ENCODE results near the gene RAB10. TPM values are rescaled to one million over a fixed set of nuclear protein-coding genes. Genes with fewer than 3 reads are reported as not detected.

The RAB10 gene
- total and polyA plus RNA-seq, 9 of the 15 experiments (the other 6 are each of a cell fraction or from before 2014, with no cell fraction given) = 25.1 to 214 (median 157) TPM

DNA sequence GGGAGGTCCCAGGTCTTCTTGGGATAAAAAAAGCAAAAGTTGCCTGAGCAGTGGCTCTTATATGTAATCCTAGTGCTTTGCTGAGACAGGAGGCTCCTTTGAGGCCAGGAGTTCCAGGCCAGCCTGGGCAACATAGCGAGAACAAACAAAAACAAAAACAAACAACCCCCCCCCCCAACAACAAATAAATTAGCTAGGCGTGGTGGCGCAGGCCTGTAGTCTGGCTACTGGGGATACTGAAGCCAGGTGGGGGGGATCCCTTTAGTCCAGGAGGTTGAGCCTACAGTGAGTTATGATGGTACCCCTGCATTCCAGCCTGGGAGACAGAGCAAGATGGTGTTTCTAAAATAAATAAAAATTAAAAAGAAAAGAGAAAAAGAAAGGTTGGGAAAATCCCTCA is 144.4 kb downstream of the RAB10 start:
- intact Hi-C loops (cut with micrococcal nuclease) (no loop called here), in situ Hi-C loops (cut with MboI) (no loop called here)
- Histone ChIP-seq H3K4me2 (ENCODE audit: insufficient read depth, low read length) (no peak overlapping the region), H3K9me1 (ENCODE audit: control insufficient read depth, insufficient read depth, low read length) (no peaks in the 10 kb centered on the region), H3K36me3 (ENCODE audit: control insufficient read depth, insufficient read depth, low read length) (no peaks in the 10 kb centered on the region), H3K9ac (ENCODE audit: insufficient read depth in 1 of 2, low read depth in 2 of 2, low read length in 2 of 2) (no peak overlapping the region), H3K27ac (ENCODE audit: extremely low read depth, low read depth, low read length) (no peak overlapping the region), H3K79me2 (ENCODE audit: control insufficient read depth, insufficient read depth, low read length) (no peaks in the 10 kb centered on the region), H3K4me3 (no peak overlapping the region), H3K9me3 (replicated peaks; ENCODE audit: control insufficient read depth, insufficient read depth, low read depth, low read length) (no peaks in the 10 kb centered on the region), H4K20me1 (replicated peaks; ENCODE audit: control insufficient read depth, insufficient read depth, low read length) (no peaks in the 10 kb centered on the region), H2AFZ (ENCODE audit: low read depth, low read length) (no peak overlapping the region), H3K4me1 (replicated peaks in 1 of 2; ENCODE audit: control insufficient read depth in 2 of 2, insufficient read depth in 2 of 2, low read length in 2 of 2) (peaks cover 4 to 37% of the 10 kb centered on the region in 2 experiments; a peak in 4 of 5 replicates), H3K27me3 (ENCODE audit: control insufficient read depth in 2 of 2, insufficient read depth in 2 of 2, low read length in 2 of 2) (no peaks in the 10 kb centered on the region)
- ChIA-PET POLR2A (interaction anchor here (1.4 kb wide), 1 partner anchor 11 kb away, joined by 5 read pairs; no protein-coding TSS in a partner anchor), CTCF (ENCODE audit: low intra/inter-chr PET ratio) (no interaction called here)
- BruUV-seq (replicated peaks) = no TSS peak
- 71% methylated on average over 2 of the region's 3 CpGs for WGBS (ENCODE audit: insufficient coverage, low coverage, missing lambda C conversion rate)
- no peak for ATAC-seq
- DNase-seq (ENCODE audit: extremely low read depth in 1 of 4, low spot score in 3 of 4) = no peak
- TF ChIP-seq XRCC4 (IDR thresholded peaks at IDR 0.05; ENCODE audit: extremely low read depth, insufficient read depth, insufficient read length) = no peak
- TF ChIP-seq TFAM (CRISPR knock-in tag; conservative IDR thresholded peaks at IDR 0.05) = no peak
- TF ChIP-seq SIN3A (IDR thresholded peaks at IDR 0.05; ENCODE audit: borderline replicate concordance in 2 of 2, control insufficient read depth in 1 of 2, low read depth in 2 of 2, low read length in 2 of 2) = no peak
- no peak for TF ChIP-seq DDX20 (tag; IDR thresholded peaks at IDR 0.05; ENCODE audit: low read depth)
- no peak for TF ChIP-seq SRSF3 (IDR thresholded peaks at IDR 0.05; ENCODE audit: insufficient read depth, low read length)
- TF ChIP-seq PREB (CRISPR knock-in tag; IDR thresholded peaks at IDR 0.05) = no peak
- TF ChIP-seq, protein P1, sequence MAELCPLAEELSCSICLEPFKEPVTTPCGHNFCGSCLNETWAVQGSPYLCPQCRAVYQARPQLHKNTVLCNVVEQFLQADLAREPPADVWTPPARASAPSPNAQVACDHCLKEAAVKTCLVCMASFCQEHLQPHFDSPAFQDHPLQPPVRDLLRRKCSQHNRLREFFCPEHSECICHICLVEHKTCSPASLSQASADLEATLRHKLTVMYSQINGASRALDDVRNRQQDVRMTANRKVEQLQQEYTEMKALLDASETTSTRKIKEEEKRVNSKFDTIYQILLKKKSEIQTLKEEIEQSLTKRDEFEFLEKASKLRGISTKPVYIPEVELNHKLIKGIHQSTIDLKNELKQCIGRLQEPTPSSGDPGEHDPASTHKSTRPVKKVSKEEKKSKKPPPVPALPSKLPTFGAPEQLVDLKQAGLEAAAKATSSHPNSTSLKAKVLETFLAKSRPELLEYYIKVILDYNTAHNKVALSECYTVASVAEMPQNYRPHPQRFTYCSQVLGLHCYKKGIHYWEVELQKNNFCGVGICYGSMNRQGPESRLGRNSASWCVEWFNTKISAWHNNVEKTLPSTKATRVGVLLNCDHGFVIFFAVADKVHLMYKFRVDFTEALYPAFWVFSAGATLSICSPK (IDR thresholded peaks at IDR 0.05; ENCODE audit: borderline replicate concordance) = no peak
- no peak for TF ChIP-seq ZNF140 (CRISPR knock-in tag; IDR thresholded peaks at IDR 0.05)
- no peak for TF ChIP-seq SUPT5H (IDR thresholded peaks at IDR 0.05)
- no peak for FAIRE-seq
